Mesangial cell (primary cell): ENCODE measurements around the gene CYB561. TPM values are rescaled to one million over a fixed set of nuclear protein-coding genes. Genes with fewer than 3 reads are reported as not detected.

Experiments used
- total RNA-seq: library from RNA; depleted of rRNA; stranded (reverse); fragments of >200 nt; gene quantifications from 2 replicates; pipeline ENCODE4 v1.2.3, GENCODE V29; 2015

Gene CYB561, protein sequence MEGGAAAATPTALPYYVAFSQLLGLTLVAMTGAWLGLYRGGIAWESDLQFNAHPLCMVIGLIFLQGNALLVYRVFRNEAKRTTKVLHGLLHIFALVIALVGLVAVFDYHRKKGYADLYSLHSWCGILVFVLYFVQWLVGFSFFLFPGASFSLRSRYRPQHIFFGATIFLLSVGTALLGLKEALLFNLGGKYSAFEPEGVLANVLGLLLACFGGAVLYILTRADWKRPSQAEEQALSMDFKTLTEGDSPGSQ
- total RNA-seq = 10.6 and 12.7 TPM in 2 replicates

DNA sequence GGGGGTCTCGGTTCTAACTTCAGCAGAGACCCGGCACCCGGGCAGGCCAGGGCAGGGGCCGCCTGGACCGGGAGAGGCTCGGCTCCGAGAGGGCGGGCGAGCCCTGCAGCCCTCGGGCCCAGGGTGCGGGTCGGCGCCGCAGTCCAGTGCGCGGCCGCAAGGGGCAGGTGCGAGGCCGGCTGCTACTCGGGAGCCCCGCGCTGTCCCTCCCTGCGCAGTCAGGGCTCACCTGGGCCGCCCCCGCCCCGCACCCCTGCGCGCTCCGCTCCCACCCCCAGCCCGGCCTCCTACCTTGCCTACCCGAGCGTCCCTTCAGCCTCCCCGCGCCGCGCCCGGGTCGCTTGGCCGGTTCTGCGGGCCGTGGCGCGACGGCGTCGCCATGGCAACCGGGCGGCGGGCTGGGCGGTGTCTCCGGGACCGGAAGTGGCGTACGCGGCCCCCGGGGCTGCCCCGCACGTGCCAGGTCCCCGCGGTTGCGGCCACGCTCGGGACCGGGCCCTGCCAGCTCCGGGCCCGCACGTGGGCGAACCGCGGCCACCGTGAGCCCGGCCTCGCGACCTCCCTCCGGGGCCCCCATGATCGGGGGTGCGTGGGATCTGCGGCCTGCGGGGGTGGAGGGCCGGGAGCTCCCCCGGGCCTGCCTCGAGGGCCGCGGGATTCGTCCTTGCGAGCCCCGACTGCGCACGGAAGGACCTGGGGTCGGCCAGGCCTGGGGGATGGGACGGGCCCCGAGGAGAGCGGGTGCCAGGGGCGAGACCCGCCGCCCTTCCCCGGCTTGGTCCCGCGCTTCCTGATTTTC, at the start of gene CYB561:
Gene CYB561, minus strand, starts transcription at position 353 of the 799 bp plus-strand sequence. CDS start 8,759 bp downstream, outside the sequence.

DNA sequence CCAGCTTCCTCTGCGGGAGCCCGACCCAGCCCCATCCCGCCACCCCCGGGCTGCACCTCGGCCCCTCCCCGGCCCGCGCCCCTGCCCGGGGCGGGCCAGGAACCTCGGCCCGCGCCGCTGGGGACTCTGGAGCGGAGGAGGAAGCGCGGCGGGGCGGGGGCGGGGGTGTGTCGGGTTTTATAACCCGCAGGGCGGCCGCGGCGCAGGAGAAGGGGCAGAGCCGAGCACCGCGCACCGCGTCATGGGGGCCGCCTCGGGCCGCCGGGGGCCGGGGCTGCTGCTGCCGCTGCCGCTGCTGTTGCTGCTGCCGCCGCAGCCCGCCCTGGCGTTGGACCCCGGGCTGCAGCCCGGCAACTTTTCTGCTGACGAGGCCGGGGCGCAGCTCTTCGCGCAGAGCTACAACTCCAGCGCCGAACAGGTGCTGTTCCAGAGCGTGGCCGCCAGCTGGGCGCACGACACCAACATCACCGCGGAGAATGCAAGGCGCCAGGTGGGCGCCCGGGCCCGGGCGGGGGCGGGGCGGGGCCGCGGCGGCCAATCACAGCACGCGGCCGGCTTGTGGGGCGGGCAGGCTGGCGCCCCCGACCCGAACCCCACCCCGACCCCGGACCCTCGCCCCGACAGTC, 30.9 kb upstream of the CYB561 start, which contains the start of gene ACE:
Gene ACE, plus strand, starts transcription at position 208 of the 626 bp plus-strand sequence. Its CDS starts 34 bp downstream, at position 242.

Other genes starting within 250 kb of the CYB561 start
- gene ACE, start 30.8 kb upstream of the CYB561 start, total RNA-seq = 0.25 and 0.49 TPM in 2 replicates
- gene KCNH6, start 77.1 kb upstream of the CYB561 start, total RNA-seq = not detected in 2 replicates
- 46.0 and 50.2 TPM in 2 replicates for gene DCAF7, start 104.2 kb upstream of the CYB561 start, total RNA-seq
- gene TACO1, start 154.6 kb upstream of the CYB561 start, total RNA-seq = 24.3 and 28.4 TPM in 2 replicates
- gene MAP3K3, start 176.1 kb upstream of the CYB561 start, total RNA-seq = 25.4 and 25.6 TPM in 2 replicates